Cardiac fibroblast (primary cell): Measurements from ENCODE around the gene CACNB2.

Experiments
- DNase-seq, 2 donors: peaks; one replicate each; pipeline versions ENCODE4 v3.0.0 to v3.0.0-alpha.2; 2010; ENCODE audit warnings: low read depth in 2 of 2
- H3K4me3 ChIP-seq, 2 donors: replicated peaks in 1 of 2; 1 replicate in 1 of 2; 2 replicates in 1 of 2; pipeline ENCODE4 v1.5.1; 2011; ENCODE audit warnings: low read depth in 2 of 2, low read length in 2 of 2, mild to moderate bottlenecking in 2 of 2, moderate library complexity in 1 of 2
- CTCF ChIP-seq: IDR thresholded peaks from one replicate; pipeline ENCODE4 v1.5.1; 2011; ENCODE audit warnings: low read depth, mild to moderate bottlenecking, low read length, inconsistent platforms

The CACNB2 gene

GRCh38 chr10:18334116-18334867 is 194.1 kb downstream of the CACNB2 start:
- DNase-seq = peak in 1 of 2 donors; percentile 56
- no peak overlapping the region for H3K4me3 ChIP-seq
- no peak for TF ChIP-seq CTCF

GRCh38 chr10:18340496-18341051 is 200.3 kb downstream of the CACNB2 start:
- peak overlapping the region in 1 of 2 donors; percentile 34 for H3K4me3 ChIP-seq
- TF ChIP-seq CTCF = no peak
- DNase-seq = peak; percentile 13 to 38

GRCh38 chr10:18341055-18341454 is 200.8 kb downstream of the CACNB2 start:
- H3K4me3 ChIP-seq = peak overlapping the region in 1 of 2 donors; percentile 34
- no peak for TF ChIP-seq CTCF
- no peak for DNase-seq

GRCh38 chr10:18343573-18343972 is 203.3 kb downstream of the CACNB2 start:
- DNase-seq = no peak
- TF ChIP-seq CTCF = no peak
- H3K4me3 ChIP-seq = no peak overlapping the region

- no peak overlapping the region for H3K4me3 ChIP-seq
- TF ChIP-seq CTCF = no peak
- DNase-seq = no peak
Measured at GRCh38 chr10:18345308-18345707, 205.1 kb downstream of the CACNB2 start.

GRCh38 chr10:18350340-18350739 is 210.1 kb downstream of the CACNB2 start:
- H3K4me3 ChIP-seq = no peak overlapping the region
- no peak for TF ChIP-seq CTCF
- no peak for DNase-seq
